Keratinocyte (primary cell): ENCODE results near the gene CCDC18. TPM values are rescaled to one million over a fixed set of nuclear protein-coding genes. Genes with fewer than 3 reads are reported as not detected.

Experiments
- DNase-seq: peaks from one replicate; pipeline ENCODE4 v3.0.0-alpha.2; 2011; ENCODE audit warnings: low read depth, missing footprints, low spot score
- FAIRE-seq: peaks from 2 replicates; lab custom pipeline; 2011; peaks lifted over from hg19 to GRCh38; lab: Jason Lieb, UNC
- H2AFZ ChIP-seq: 2 replicates; pipeline ENCODE4 v1.6.0; 2012; ENCODE audit warnings: low read length, control low read depth, inconsistent platforms; ENCODE audit not compliant: control insufficient read depth
- H3K27ac ChIP-seq: 2 replicates; pipeline ENCODE4 v1.5.1; 2011; ENCODE audit warnings: low read length; ENCODE audit not compliant: control insufficient read depth, insufficient read depth
- H3K27me3 ChIP-seq: 3 replicates; pipeline ENCODE4 v1.6.0; 2011; ENCODE audit warnings: low read length; ENCODE audit not compliant: control insufficient read depth, insufficient read depth; ENCODE audit errors: extremely low read depth
- H3K36me3 ChIP-seq, 2 experiments: 2 replicates in 1 of 2; 3 replicates in 1 of 2; pipeline ENCODE4 v1.5.1; 2011; ENCODE audit warnings: low read length in 2 of 2, mild to moderate bottlenecking in 1 of 2; ENCODE audit not compliant: control insufficient read depth in 2 of 2, insufficient read depth in 2 of 2; ENCODE audit errors: extremely low read depth in 1 of 2
- H3K4me1 ChIP-seq: 3 replicates; pipeline ENCODE4 v1.5.1; 2011; ENCODE audit warnings: low read length; ENCODE audit not compliant: control insufficient read depth, insufficient read depth; ENCODE audit errors: extremely low read depth
- H3K4me2 ChIP-seq: 3 replicates; pipeline ENCODE4 v1.6.0; 2011; ENCODE audit warnings: low read depth, low read length; ENCODE audit not compliant: control insufficient read depth, insufficient read depth; ENCODE audit errors: extremely low read depth
- H3K4me3 ChIP-seq, 3 experiments: fragments of 200-600 bp in 1 of 3; sonication (generic) in 1 of 3; 2 replicates in 2 of 3; 3 replicates in 1 of 3; pipeline ENCODE4 v1.5.1; 2011 to 2016; ENCODE audit warnings: low read length in 3 of 3, mild to moderate bottlenecking in 3 of 3, control low read depth in 2 of 3, inconsistent platforms in 1 of 3, low read depth in 1 of 3, mixed read lengths in 1 of 3, mixed run types in 1 of 3, moderate library complexity in 1 of 3; ENCODE audit not compliant: control insufficient read depth in 2 of 3, insufficient read depth in 2 of 3; ENCODE audit errors: extremely low read depth in 1 of 3
- H3K79me2 ChIP-seq: 2 replicates; pipeline ENCODE4 v1.6.0; 2012; ENCODE audit warnings: low read length; ENCODE audit not compliant: control insufficient read depth, insufficient read depth
- H3K9ac ChIP-seq: 3 replicates; pipeline ENCODE4 v1.6.0; 2011; ENCODE audit warnings: low read length; ENCODE audit not compliant: control insufficient read depth, insufficient read depth; ENCODE audit errors: extremely low read depth
- H3K9me1 ChIP-seq: 3 replicates; pipeline ENCODE4 v1.6.0; 2011; ENCODE audit warnings: low read length; ENCODE audit not compliant: control insufficient read depth, insufficient read depth; ENCODE audit errors: extremely low read depth
- H3K9me3 ChIP-seq: 2 replicates; pipeline ENCODE4 v1.5.1; 2012; ENCODE audit warnings: low read depth, low read length; ENCODE audit not compliant: control insufficient read depth
- H4K20me1 ChIP-seq: 3 replicates; pipeline ENCODE4 v1.6.0; 2011; ENCODE audit warnings: low read length; ENCODE audit not compliant: control insufficient read depth, insufficient read depth; ENCODE audit errors: extremely low read depth
- CTCF ChIP-seq, 3 experiments: IDR thresholded peaks in 1 of 3; conservative IDR thresholded peaks in 1 of 3; optimal IDR thresholded peaks in 1 of 3; 2 replicates in 2 of 3; 3 replicates in 1 of 3; pipeline versions ENCODE3 to v1.5.1; 2011; ENCODE audit warnings: low read length in 3 of 3, mild to moderate bottlenecking in 3 of 3, moderate library complexity in 2 of 3, control low read depth in 1 of 3, inconsistent platforms in 1 of 3; ENCODE audit not compliant: insufficient read depth in 2 of 3; ENCODE audit errors: extremely low read depth in 1 of 3
- EZH2 ChIP-seq: IDR thresholded peaks from one replicate; pipeline ENCODE4 v1.6.1; 2012; ENCODE audit warnings: inconsistent platforms, mild to moderate bottlenecking, low read length, moderate library complexity
- dilution Hi-C: fragments of 300-500 bp; cut with MboI; formaldehyde crosslinking; loops from one replicate; pipeline ENCODE4 v1.7.0; 2020; ENCODE audit warnings: low sequenced_read_pairs; ENCODE audit not compliant: extremely low pct_ligation_motif_present
- polyA plus RNA-seq, 5 experiments: library from polyadenylated mRNA; depleted of rRNA in 3 of 5; stranded (reverse) in 3 of 5; stranded (forward) in 1 of 5; unstranded in 1 of 5; fragments of >200 nt; gene quantifications; 1 replicate in 1 of 5; 2 replicates in 3 of 5; 3 replicates in 1 of 5; pipeline versions ENCODE4 v1.2.1 to v1.2.3, GENCODE V29; 2011 to 2012; ENCODE audit warnings: missing spikeins in 2 of 5, low read depth in 1 of 5, low replicate concordance in 1 of 5

Gene CCDC18
- polyA plus RNA-seq, 1 donor (not counting 4 experiments of a cell fraction or from before 2014, with no cell fraction given): 6.0 TPM

DNA sequence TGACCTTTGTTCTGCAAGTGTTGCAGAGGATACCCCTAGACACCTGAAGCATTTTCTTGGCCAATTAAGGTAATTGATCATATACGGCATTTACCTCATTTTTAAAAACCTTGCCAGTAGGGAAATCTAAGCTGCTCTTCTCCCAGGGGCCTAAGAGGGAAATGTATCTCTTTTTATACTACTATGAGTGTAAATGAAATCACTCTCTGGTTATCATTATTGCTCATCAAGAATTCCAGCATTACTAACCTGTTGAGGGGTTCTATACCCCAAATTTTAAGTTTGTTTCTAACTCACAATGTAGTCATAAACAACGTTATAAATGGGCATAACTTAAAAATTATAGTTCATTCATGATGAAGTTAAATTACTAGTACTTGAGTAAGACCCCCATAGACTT, 27.7 kb upstream of the CCDC18 start:
- no peak for TF ChIP-seq CTCF (optimal IDR thresholded peaks at IDR 0.05 in 1 of 3, IDR thresholded peaks at IDR 0.05 in 1 of 3, conservative IDR thresholded peaks at IDR 0.05 in 1 of 3; ENCODE audit: extremely low read depth in 1 of 3, insufficient read depth in 2 of 3, low read length in 3 of 3)
- no peak for TF ChIP-seq EZH2
- Histone ChIP-seq H3K27me3 (no peaks in the 10 kb centered on the region), H3K9me1 (no peaks in the 10 kb centered on the region), H3K27ac (no peak overlapping the region), H3K79me2 (no peaks in the 10 kb centered on the region), H3K9me3 (no peaks in the 10 kb centered on the region), H2AFZ (no peak overlapping the region), H3K36me3 (peaks cover 9 to 21% of the 10 kb centered on the region in 2 experiments), H3K9ac (no peak overlapping the region), H3K4me2 (no peak overlapping the region), H4K20me1 (no peaks in the 10 kb centered on the region), H3K4me1 (peaks cover 6% of the 10 kb centered on the region), H3K4me3 (no peak overlapping the region)
- DNase-seq (no peak), FAIRE-seq (no peak)
- dilution Hi-C loops: no loop called here

- no peaks in the 10 kb centered on the region for H3K9me3 ChIP-seq
- DNase-seq (no peak), FAIRE-seq (no peak)
- peaks cover 6% of the 10 kb centered on the region for H3K4me1 ChIP-seq
- no peaks in the 10 kb centered on the region for H3K27me3 ChIP-seq
- no peaks in the 10 kb centered on the region for H3K79me2 ChIP-seq
- no peaks in the 10 kb centered on the region for H3K9me1 ChIP-seq
- peak overlapping the region; percentile 19 for H3K27ac ChIP-seq
- peaks cover 3 to 12% of the 10 kb centered on the region in 2 experiments for H3K36me3 ChIP-seq
- dilution Hi-C loops: no loop called here
- H3K9ac ChIP-seq: no peak overlapping the region
- TF ChIP-seq CTCF (optimal IDR thresholded peaks at IDR 0.05 in 1 of 3, IDR thresholded peaks at IDR 0.05 in 1 of 3, conservative IDR thresholded peaks at IDR 0.05 in 1 of 3; ENCODE audit: extremely low read depth in 1 of 3, insufficient read depth in 2 of 3, low read length in 3 of 3) (no peak), EZH2 (no peak)
- no peak overlapping the region for H3K4me2 ChIP-seq
- H3K4me3 ChIP-seq: no peak overlapping the region
- no peak overlapping the region for H2AFZ ChIP-seq
- H4K20me1 ChIP-seq: no peaks in the 10 kb centered on the region
Measured at GRCh38 chr1:93154898-93155297, 25.6 kb upstream of the CCDC18 start.
